ENCODE measurements around the gene RPS6KA2. TPM values are rescaled to one million over a fixed set of nuclear protein-coding genes. Genes with fewer than 3 reads are reported as not detected.

RPS6KA2 gene
- total RNA-seq, 4 donors from 2014 or later: 55.4 to 119 (median 76.4) TPM

DNA sequence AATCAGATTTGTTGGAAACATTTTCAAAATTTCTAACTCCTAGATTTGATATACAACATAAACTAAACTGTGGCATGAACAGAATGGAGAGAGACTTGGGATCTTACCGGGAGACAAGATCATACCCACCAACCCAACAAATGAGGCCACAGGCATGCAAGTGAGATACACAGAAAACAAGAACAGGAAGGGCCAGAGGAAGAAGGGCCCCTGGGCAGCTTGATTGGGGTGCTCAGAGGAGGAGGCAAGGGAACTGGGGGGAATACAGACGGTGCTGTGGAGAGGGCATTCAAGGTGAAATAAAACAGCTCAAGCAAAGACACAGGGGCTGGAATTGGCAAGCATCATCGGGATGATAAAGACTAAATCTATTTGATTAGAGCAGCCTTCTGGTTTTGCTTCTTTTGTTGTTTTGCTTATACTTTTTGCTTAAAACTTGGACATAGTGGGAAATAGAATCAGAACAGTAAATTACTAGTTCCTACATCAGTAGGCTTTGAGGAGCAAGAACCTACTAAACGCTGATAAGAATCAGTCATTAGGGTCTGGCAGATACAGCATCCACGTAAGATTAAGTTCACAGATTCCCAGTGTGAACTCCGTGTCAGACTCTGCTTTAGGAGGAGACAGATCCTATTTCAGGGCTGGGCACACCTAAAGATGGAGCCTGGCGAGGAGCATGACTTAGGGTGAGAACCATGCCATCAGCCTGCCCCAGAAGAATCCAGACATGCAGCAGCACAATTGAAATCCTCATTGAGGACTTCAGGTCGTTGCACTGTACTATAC, 37.1 kb downstream of the RPS6KA2 start:
- no peak overlapping the region for H3K27ac ChIP-seq
- WGBS, 2 donors (ENCODE audit: low coverage in 1 of 2): 68 to 72% methylated on average over 7 to 8 of the region's 8 CpGs
- peaks cover 0 to 24% (median 8%) of the 10 kb centered on the region in 3 donors for H3K4me1 ChIP-seq
- H3K27me3 ChIP-seq: no peaks in the 10 kb centered on the region
- no peak for ATAC-seq
- no peak overlapping the region for H3K4me3 ChIP-seq
- H3K9me3 ChIP-seq: no peaks in the 10 kb centered on the region
- TF ChIP-seq POLR2A (IDR thresholded peaks at IDR 0.05) (no peak), EP300 (IDR thresholded peaks at IDR 0.05) (no peak), POLR2AphosphoS5 (IDR thresholded peaks at IDR 0.05) (no peak)
- TF ChIP-seq, protein P1, sequence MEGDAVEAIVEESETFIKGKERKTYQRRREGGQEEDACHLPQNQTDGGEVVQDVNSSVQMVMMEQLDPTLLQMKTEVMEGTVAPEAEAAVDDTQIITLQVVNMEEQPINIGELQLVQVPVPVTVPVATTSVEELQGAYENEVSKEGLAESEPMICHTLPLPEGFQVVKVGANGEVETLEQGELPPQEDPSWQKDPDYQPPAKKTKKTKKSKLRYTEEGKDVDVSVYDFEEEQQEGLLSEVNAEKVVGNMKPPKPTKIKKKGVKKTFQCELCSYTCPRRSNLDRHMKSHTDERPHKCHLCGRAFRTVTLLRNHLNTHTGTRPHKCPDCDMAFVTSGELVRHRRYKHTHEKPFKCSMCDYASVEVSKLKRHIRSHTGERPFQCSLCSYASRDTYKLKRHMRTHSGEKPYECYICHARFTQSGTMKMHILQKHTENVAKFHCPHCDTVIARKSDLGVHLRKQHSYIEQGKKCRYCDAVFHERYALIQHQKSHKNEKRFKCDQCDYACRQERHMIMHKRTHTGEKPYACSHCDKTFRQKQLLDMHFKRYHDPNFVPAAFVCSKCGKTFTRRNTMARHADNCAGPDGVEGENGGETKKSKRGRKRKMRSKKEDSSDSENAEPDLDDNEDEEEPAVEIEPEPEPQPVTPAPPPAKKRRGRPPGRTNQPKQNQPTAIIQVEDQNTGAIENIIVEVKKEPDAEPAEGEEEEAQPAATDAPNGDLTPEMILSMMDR (IDR thresholded peaks at IDR 0.05): no peak
- H3K36me3 ChIP-seq: no peaks in the 10 kb centered on the region

DNA sequence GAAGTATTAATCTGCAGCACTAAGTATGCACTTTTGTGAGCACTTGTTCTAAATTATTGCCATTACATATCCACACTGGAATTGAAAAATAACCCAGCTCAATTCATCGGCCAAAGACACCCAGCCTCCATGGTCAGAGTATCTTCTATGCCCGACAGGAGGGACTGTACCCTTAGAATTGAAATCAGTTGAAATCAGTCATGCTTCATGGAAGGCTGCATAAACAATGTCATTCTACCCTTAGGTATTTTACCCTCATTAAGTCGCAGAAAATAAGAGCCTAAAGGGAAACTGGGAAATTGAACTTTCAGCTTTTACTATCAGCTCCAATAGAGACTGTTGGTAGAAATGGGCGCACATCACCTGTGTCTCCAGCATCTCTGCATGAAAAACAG, 37.7 kb downstream of the RPS6KA2 start:
- H3K36me3 ChIP-seq: no peaks in the 10 kb centered on the region
- 80 to 88% methylated on average over 4 of the region's 4 CpGs for WGBS, 2 donors (ENCODE audit: low coverage in 1 of 2)
- H3K4me1 ChIP-seq: peaks cover 0 to 28% (median 8%) of the 10 kb centered on the region in 3 donors
- TF ChIP-seq POLR2AphosphoS5 (IDR thresholded peaks at IDR 0.05) (no peak), POLR2A (IDR thresholded peaks at IDR 0.05) (no peak), EP300 (IDR thresholded peaks at IDR 0.05) (no peak)
- TF ChIP-seq, protein P1 (IDR thresholded peaks at IDR 0.05): no peak
- peak overlapping the region in 2 of 4 donors; percentile 14 to 16 for H3K27ac ChIP-seq
- no peaks in the 10 kb centered on the region for H3K9me3 ChIP-seq
- no peak overlapping the region for H3K4me3 ChIP-seq
- H3K27me3 ChIP-seq: no peaks in the 10 kb centered on the region
- no peak for ATAC-seq

DNA sequence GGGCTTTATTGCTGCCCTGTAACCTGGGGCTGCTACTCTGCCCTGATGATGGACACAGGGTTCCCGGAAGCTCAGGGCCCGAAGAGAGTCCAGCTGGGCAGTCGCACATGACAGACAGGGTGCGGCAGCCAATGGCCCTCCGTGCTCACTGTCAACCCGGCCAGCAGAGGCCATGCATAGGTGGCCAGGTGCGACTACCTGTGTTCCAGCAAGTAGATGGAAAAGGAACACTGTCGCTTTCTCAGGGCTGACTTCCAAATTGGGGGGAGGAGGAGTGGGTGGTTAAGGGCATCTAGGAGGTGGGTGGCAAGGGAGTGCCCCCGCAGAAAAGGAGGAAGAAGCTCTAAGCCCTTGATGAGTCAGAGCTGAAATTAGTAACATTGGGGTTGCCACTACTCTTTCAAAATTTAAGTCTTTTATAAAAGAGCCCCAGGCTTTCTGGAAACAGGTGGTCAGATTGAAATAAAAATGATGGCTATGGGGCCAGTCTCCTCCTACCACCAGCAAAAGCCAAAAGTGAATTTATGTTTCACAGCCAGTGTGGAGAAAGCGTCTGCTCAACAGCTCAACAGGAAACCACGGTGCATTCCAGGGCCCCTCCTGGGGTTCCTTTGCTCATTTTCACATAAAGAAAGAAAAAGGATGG, 38.2 kb downstream of the RPS6KA2 start:
- 45 to 47% methylated on average over 2 to 7 of the region's 11 CpGs for WGBS, 2 donors (ENCODE audit: low coverage in 1 of 2)
- ATAC-seq: peak; percentile 39
- no peaks in the 10 kb centered on the region for H3K27me3 ChIP-seq
- peak overlapping the region in 2 of 4 donors; percentile 14 to 16 for H3K27ac ChIP-seq
- H3K4me3 ChIP-seq: no peak overlapping the region
- peaks cover 0 to 33% (median 8%) of the 10 kb centered on the region in 3 donors for H3K4me1 ChIP-seq
- H3K36me3 ChIP-seq: no peaks in the 10 kb centered on the region
- TF ChIP-seq, protein P1 (IDR thresholded peaks at IDR 0.05): no peak
- no peak for TF ChIP-seq EP300 (IDR thresholded peaks at IDR 0.05)
- H3K9me3 ChIP-seq: no peaks in the 10 kb centered on the region

DNA sequence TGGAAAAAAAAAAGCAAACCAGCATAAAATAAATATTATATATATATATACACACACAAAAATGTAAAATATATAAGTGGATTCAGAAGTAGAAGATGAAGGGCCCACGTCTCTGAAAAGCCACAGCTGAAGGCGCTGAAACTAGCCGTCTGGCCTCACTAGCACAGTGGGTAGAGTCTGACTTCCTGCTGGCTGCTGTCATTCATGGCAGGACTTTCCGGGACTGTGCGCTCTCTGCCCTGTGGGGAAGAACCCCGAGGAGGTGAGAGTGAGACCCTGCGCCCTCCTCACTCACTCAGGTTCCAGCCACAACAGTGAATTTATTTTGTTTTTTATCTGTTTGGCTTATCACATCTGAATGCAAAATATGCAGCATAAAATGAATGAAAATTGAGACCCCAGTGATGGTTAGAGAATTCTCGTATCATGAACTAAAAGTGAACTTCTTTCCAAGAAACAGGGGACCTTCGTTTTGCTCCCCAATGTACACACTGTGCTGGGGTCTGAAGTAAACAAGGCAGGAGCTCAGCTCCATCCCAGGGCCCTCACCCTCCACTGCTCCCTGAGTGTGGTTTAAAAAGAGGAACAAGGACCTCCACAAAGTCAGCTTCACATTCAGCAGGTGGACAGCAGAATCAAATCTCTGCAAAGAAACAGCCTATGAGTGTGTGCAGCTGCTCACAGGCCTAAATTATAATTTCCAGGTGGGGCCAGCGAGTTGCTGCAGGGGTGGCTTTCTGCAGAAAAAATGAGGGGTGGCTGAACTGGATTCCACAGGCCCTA, 39.2 kb downstream of the RPS6KA2 start:
- no peak for ATAC-seq
- WGBS, 2 donors (ENCODE audit: low coverage in 1 of 2): 66 to 71% methylated on average over 5 to 7 of the region's 10 CpGs
- H3K4me3 ChIP-seq: no peak overlapping the region
- H3K27ac ChIP-seq: peak overlapping the region in 1 of 4 donors; percentile 33
- H3K4me1 ChIP-seq: peaks cover 0 to 34% (median 8%) of the 10 kb centered on the region in 3 donors
- no peaks in the 10 kb centered on the region for H3K27me3 ChIP-seq
- no peaks in the 10 kb centered on the region for H3K9me3 ChIP-seq
- H3K36me3 ChIP-seq: no peaks in the 10 kb centered on the region
- TF ChIP-seq, protein P1 (IDR thresholded peaks at IDR 0.05): no peak
- no peak for TF ChIP-seq POLR2A (IDR thresholded peaks at IDR 0.05)
- TF ChIP-seq POLR2AphosphoS5 (IDR thresholded peaks at IDR 0.05): no peak
- no peak for TF ChIP-seq EP300 (IDR thresholded peaks at IDR 0.05)

Measured in gastroesophageal sphincter (tissue), 4 donors.